ENCODE results near the gene PYGB. TPM values are rescaled to one million over a fixed set of nuclear protein-coding genes. Genes with fewer than 3 reads are reported as not detected.

The PYGB gene
- total and polyA plus RNA-seq, 4 donors = 37.9 to 143 (median 94.0) TPM

DNA sequence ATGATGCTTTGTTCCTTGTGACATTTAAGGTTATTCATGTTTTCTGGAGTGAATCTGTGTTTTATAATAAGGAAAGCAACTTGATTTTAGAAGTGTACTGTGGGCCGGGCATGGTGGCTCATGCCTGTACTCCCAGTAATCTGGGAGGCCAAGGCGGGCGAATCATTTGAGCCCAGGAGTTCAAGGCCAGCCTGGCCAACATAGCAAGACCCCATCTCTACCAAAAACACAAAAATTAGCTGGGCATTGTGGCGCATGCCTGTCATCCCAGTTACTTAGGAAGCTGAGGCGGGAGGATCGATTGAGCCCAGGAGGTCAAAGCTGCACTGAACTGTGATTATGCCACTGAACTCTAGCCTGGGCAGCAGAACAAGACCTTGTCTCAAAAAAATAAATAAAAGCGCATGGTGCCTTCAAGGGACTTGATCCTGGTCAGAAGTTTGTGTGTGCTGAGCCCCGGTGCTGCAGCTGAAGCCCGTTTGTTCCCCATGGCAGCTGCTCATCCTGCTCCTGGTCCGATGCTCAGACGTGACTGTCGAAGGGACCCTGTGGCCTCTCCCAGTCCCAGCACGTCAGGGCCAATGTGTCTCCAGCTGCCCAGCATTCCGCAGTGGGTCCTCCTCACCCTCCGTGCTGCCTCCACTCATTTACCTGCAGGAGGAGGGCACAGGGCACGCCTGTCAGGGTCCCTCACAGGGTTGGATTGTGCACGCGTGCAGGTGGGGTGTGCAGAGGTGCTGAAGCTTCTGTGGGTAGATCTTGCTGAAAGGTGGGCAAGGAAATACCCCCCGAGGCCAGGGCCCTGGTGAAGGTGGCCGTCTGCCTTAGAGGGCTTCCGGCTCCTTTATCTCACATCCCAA is 34.1 kb upstream of the PYGB start:
- no peak overlapping the region for H3K4me3 ChIP-seq (ENCODE audit: low read length in 2 of 2)
- H3K9me3 ChIP-seq (ENCODE audit: control insufficient read depth, low read length) = no peaks in the 10 kb centered on the region
- intact Hi-C loops (cut with DNase I) = no loop called here
- 91% methylated on average over 21 of the region's 21 CpGs for WGBS, 2 donors
- DNase-seq (no peak), ATAC-seq (ENCODE audit: low FRiP score) (no peak)
- peaks cover 8% of the 10 kb centered on the region in 2 donors for H3K36me3 ChIP-seq (ENCODE audit: control insufficient read depth in 1 of 2, insufficient read depth in 2 of 2, low read length in 1 of 2)
- no peaks in the 10 kb centered on the region for H3K4me1 ChIP-seq (ENCODE audit: control insufficient read depth in 1 of 2, insufficient read depth in 2 of 2, low read length in 2 of 2)
- H3K27me3 ChIP-seq (ENCODE audit: control insufficient read depth in 1 of 2, insufficient read depth in 2 of 2, low read length in 1 of 2) = no peaks in the 10 kb centered on the region
- H3K27ac ChIP-seq (ENCODE audit: low read depth in 1 of 2, low read length in 2 of 2) = no peak overlapping the region

DNA sequence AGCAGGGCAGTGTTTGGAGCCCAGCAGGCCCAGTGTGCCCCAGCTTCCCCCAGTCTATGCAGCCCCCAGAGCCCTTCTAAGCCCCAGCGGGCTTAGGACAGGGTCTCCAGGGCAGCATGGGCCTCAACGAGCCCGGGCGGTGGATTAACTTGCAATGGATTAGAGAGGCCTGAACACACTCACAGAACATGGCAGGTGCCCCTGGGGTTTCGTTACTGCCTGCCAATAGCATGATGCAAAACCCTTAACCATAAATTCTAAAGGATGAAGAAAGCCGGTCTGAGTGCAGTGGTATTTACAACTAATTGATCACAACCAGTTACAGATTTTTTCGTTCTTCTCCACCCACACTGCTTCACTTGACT is 33.5 kb upstream of the PYGB start:
- no peak for DNase-seq
- no peak for ATAC-seq (ENCODE audit: low FRiP score)
- no peak overlapping the region for H3K4me3 ChIP-seq (ENCODE audit: low read length in 2 of 2)

DNA sequence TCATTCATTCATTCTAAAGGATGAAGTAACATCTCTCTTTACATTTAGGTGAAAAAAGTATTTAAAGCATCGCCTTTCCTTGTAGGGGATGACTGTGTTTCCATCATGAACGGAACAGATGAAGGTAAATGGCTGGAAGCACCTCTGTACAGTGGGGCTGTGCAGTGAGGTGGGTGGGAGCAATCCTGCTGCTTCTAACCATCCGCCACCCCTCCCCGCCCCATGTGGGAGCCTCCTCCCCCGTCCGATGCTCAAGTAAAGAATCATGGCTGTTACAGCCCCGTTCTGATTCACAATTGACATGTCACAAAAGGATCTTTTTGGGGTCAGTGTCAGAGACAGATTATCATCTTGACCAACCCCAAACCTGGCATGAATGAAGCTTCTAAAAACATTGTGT is 33.1 kb upstream of the PYGB start:
- H3K4me3 ChIP-seq (ENCODE audit: low read length in 2 of 2) = no peak overlapping the region
- no peaks in the 10 kb centered on the region for H3K4me1 ChIP-seq (ENCODE audit: control insufficient read depth in 1 of 2, insufficient read depth in 2 of 2, low read length in 2 of 2)
- ATAC-seq (ENCODE audit: low FRiP score) (no peak), DNase-seq (no peak)
- H3K27me3 ChIP-seq (ENCODE audit: control insufficient read depth in 1 of 2, insufficient read depth in 2 of 2, low read length in 1 of 2) = no peaks in the 10 kb centered on the region
- 93 to 95% methylated on average over 7 of the region's 7 CpGs for WGBS, 2 donors
- no peak overlapping the region for H3K27ac ChIP-seq (ENCODE audit: low read depth in 1 of 2, low read length in 2 of 2)
- intact Hi-C loops (cut with DNase I) = no loop called here
- H3K9me3 ChIP-seq (ENCODE audit: control insufficient read depth, low read length) = no peaks in the 10 kb centered on the region
- H3K36me3 ChIP-seq (ENCODE audit: control insufficient read depth in 1 of 2, insufficient read depth in 2 of 2, low read length in 1 of 2) = peaks cover 8% of the 10 kb centered on the region in 2 donors

More for the DNA sequence above, 33.5 kb upstream of the PYGB start:
- H3K4me1 ChIP-seq (ENCODE audit: control insufficient read depth in 1 of 2, insufficient read depth in 2 of 2, low read length in 2 of 2) = no peaks in the 10 kb centered on the region
- H3K27me3 ChIP-seq (ENCODE audit: control insufficient read depth in 1 of 2, insufficient read depth in 2 of 2, low read length in 1 of 2) = no peaks in the 10 kb centered on the region
- 76 to 79% methylated on average over 7 of the region's 7 CpGs for WGBS, 2 donors
- intact Hi-C loops (cut with DNase I) = no loop called here
- peaks cover 8% of the 10 kb centered on the region in 2 donors for H3K36me3 ChIP-seq (ENCODE audit: control insufficient read depth in 1 of 2, insufficient read depth in 2 of 2, low read length in 1 of 2)
- no peaks in the 10 kb centered on the region for H3K9me3 ChIP-seq (ENCODE audit: control insufficient read depth, low read length)
- H3K27ac ChIP-seq (ENCODE audit: low read depth in 1 of 2, low read length in 2 of 2) = no peak overlapping the region

DNA sequence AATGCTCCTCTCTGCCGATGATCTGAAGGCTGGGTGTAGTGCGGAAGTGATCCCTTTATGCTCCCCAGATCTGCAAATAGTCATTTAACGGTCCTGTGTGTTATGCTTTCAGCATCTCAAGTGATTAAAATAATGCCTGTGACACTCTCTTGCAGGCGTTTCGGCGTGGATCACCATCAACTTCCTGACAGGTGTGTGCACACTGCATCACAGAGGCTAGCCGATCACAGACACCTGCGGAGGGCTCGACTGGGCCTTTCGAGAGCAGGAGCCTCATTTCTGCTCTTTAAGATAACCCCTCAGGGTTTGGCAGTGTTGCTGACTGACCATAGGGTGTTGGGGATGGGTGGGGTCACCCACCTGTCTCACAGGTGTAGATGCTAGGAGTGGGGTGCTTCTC is 32.4 kb upstream of the PYGB start:
- H3K27me3 ChIP-seq (ENCODE audit: control insufficient read depth in 1 of 2, insufficient read depth in 2 of 2, low read length in 1 of 2) = no peaks in the 10 kb centered on the region
- H3K4me1 ChIP-seq (ENCODE audit: control insufficient read depth in 1 of 2, insufficient read depth in 2 of 2, low read length in 2 of 2) = no peaks in the 10 kb centered on the region
- ATAC-seq (ENCODE audit: low FRiP score) (no peak), DNase-seq (peak in 1 of 2 donors; percentile 52)
- H3K9me3 ChIP-seq (ENCODE audit: control insufficient read depth, low read length) = no peaks in the 10 kb centered on the region
- peaks cover 8% of the 10 kb centered on the region in 2 donors for H3K36me3 ChIP-seq (ENCODE audit: control insufficient read depth in 1 of 2, insufficient read depth in 2 of 2, low read length in 1 of 2)
- intact Hi-C loops (cut with DNase I) = no loop called here
- H3K27ac ChIP-seq (ENCODE audit: low read depth in 1 of 2, low read length in 2 of 2) = no peak overlapping the region
- WGBS, 2 donors = 91 to 95% methylated on average over 10 of the region's 10 CpGs
- no peak overlapping the region for H3K4me3 ChIP-seq (ENCODE audit: low read length in 2 of 2)

DNA sequence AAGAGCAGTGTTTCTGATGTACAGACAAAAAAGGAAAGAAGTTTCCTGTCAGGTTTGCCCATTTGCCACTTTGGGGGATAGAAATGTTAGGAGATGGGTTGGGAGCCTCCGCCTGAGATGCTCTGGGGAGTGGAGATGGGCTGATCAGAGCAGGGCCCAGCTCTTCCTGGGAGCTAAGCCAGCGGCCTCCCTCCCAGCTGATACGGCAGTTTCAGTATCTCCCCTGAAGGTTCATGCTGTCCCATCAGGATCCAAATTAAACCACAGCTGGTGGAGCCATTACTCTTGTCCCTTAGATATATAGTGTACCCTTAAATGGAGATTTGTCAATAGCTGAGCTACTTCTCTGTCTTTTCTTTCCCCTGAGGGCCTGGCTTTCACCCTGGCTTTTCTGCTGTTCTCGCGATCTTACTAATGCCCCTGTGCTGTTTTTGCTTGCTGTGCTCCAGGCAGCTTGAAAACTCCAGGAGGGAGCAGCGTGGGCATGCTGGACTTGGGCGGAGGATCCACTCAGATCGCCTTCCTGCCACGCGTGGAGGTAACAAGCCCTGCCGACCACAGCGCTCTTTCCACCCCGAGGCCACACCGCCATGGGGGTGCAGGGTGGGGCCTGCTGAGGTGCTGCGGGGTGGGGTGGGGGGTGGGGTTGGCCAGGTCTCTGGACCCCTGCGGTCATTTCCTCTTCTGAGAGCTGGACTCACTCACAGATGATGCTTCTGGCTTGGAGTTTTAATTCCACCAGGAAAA is 31.5 kb upstream of the PYGB start:
- H3K4me1 ChIP-seq (ENCODE audit: control insufficient read depth in 1 of 2, insufficient read depth in 2 of 2, low read length in 2 of 2) = no peaks in the 10 kb centered on the region
- no peaks in the 10 kb centered on the region for H3K9me3 ChIP-seq (ENCODE audit: control insufficient read depth, low read length)
- ATAC-seq (ENCODE audit: low FRiP score) (no peak), DNase-seq (no peak)
- H3K36me3 ChIP-seq (ENCODE audit: control insufficient read depth in 1 of 2, insufficient read depth in 2 of 2, low read length in 1 of 2) = peaks cover 8% of the 10 kb centered on the region in 2 donors
- intact Hi-C loops (cut with DNase I) = no loop called here
- 89 to 92% methylated on average over 16 of the region's 16 CpGs for WGBS, 2 donors
- no peak overlapping the region for H3K4me3 ChIP-seq (ENCODE audit: low read length in 2 of 2)
- H3K27ac ChIP-seq (ENCODE audit: low read depth in 1 of 2, low read length in 2 of 2) = no peak overlapping the region
- H3K27me3 ChIP-seq (ENCODE audit: control insufficient read depth in 1 of 2, insufficient read depth in 2 of 2, low read length in 1 of 2) = no peaks in the 10 kb centered on the region

DNA sequence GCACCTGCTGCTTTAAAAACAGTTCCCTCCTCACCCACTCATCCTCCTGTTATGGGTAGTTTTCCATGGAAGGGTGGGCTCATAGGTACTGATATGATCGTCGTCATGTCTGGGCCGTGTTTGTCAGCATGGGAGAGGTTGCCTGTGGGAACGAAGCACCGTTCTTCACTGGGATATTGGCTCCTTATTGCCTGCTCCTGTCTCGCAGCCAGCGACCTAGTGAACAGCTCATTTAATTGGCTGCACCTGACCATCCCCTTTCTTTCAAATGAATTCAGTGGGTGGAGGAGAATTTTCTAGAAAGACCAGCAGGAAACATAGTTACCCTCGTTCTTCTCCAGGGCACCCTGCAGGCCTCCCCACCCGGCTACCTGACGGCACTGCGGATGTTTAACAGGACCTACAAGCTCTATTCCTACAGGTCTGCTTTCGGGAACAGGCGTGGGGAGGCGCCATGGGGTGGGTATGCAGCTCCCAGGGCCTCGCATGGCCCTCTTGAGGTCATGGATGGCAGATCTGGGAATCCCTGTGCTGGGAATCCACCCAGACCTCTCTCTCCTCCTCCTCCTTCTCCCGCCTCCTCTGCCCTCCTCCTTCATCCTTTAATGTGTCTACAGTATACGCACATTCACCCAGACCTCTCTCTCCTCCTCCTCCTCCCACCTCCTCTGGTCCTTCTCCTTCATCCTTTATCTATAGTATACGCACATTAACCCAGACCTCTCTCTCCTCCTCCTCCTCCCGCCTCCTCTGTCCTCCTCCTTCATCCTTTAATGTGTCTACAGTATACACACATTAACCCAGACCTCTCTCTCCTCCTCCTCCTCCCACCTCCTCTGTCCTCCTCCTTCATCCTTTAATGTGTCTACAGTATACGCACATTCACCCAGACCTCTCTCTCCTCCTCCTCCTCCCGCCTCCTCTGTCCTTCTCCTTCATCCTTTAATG is 30.4 kb upstream of the PYGB start:
- intact Hi-C loops (cut with DNase I) = no loop called here
- DNase-seq (no peak), ATAC-seq (ENCODE audit: low FRiP score) (no peak)
- 90 to 92% methylated on average over 20 to 21 of the region's 21 CpGs for WGBS, 2 donors
- Histone ChIP-seq H3K9me3 (ENCODE audit: control insufficient read depth, low read length) (no peaks in the 10 kb centered on the region), H3K4me3 (ENCODE audit: low read length in 2 of 2) (no peak overlapping the region), H3K36me3 (ENCODE audit: control insufficient read depth in 1 of 2, insufficient read depth in 2 of 2, low read length in 1 of 2) (peaks cover 5 to 8% of the 10 kb centered on the region in 2 donors), H3K27ac (ENCODE audit: low read depth in 1 of 2, low read length in 2 of 2) (no peak overlapping the region), H3K27me3 (ENCODE audit: control insufficient read depth in 1 of 2, insufficient read depth in 2 of 2, low read length in 1 of 2) (no peaks in the 10 kb centered on the region), H3K4me1 (ENCODE audit: control insufficient read depth in 1 of 2, insufficient read depth in 2 of 2, low read length in 2 of 2) (no peaks in the 10 kb centered on the region)

DNA sequence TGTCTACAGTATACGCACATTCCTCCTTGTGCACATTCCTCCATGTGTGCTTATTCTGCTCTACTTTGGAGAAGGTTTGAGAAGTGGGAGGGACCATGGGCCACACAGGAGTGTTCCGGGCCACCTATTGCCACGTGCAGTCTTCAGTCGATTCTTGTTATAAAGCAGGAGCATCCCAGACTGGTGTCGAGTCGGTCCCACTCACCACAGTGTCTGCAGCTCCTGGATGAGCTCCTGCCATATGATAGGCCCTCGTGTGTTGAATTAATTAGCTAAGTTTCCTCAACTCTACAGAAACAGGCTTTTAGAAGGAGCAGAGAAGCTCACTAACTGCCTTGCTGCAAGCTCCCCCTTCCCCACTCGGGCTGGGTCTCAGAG is 29.8 kb upstream of the PYGB start:
- intact Hi-C loops (cut with DNase I) = no loop called here
- no peaks in the 10 kb centered on the region for H3K27me3 ChIP-seq (ENCODE audit: control insufficient read depth in 1 of 2, insufficient read depth in 2 of 2, low read length in 1 of 2)
- no peak for ATAC-seq (ENCODE audit: low FRiP score)
- peaks cover 5 to 8% of the 10 kb centered on the region in 2 donors for H3K36me3 ChIP-seq (ENCODE audit: control insufficient read depth in 1 of 2, insufficient read depth in 2 of 2, low read length in 1 of 2)
- H3K9me3 ChIP-seq (ENCODE audit: control insufficient read depth, low read length) = no peaks in the 10 kb centered on the region
- DNase-seq = no peak
- H3K27ac ChIP-seq (ENCODE audit: low read depth in 1 of 2, low read length in 2 of 2) = no peak overlapping the region
- no peak overlapping the region for H3K4me3 ChIP-seq (ENCODE audit: low read length in 2 of 2)
- 89% methylated on average over 8 of the region's 8 CpGs for WGBS, 2 donors
- H3K4me1 ChIP-seq (ENCODE audit: control insufficient read depth in 1 of 2, insufficient read depth in 2 of 2, low read length in 2 of 2) = no peaks in the 10 kb centered on the region

DNA sequence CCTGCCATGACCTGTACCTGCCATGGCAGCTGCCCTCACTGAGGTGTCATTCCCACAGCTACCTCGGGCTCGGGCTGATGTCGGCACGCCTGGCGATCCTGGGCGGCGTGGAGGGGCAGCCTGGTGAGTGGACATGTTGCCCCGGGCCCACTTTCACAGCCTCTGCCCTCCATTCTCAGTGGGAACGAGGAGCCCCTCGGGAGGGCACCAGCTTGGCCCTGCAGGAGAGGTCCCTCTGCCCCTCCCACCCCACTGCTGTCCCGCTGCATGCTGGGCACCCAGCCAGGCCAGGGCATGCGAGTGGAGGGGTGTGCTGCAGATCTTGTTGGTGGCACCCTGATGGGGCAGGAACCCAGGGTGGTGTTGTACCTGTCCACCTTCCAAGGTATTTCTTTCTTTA is 29.4 kb upstream of the PYGB start:
- H3K36me3 ChIP-seq (ENCODE audit: control insufficient read depth in 1 of 2, insufficient read depth in 2 of 2, low read length in 1 of 2) = peaks cover 5 to 8% of the 10 kb centered on the region in 2 donors

More for the DNA sequence above, 29.4 kb upstream of the PYGB start:
- no peaks in the 10 kb centered on the region for H3K9me3 ChIP-seq (ENCODE audit: control insufficient read depth, low read length)
- H3K27ac ChIP-seq (ENCODE audit: low read depth in 1 of 2, low read length in 2 of 2) = no peak overlapping the region
- intact Hi-C loops (cut with DNase I) = no loop called here
- no peak for DNase-seq
- no peak overlapping the region for H3K4me3 ChIP-seq (ENCODE audit: low read length in 2 of 2)
- 84 to 86% methylated on average over 12 of the region's 12 CpGs for WGBS, 2 donors
- no peak for ATAC-seq (ENCODE audit: low FRiP score)
- no peaks in the 10 kb centered on the region for H3K4me1 ChIP-seq (ENCODE audit: control insufficient read depth in 1 of 2, insufficient read depth in 2 of 2, low read length in 2 of 2)
- H3K27me3 ChIP-seq (ENCODE audit: control insufficient read depth in 1 of 2, insufficient read depth in 2 of 2, low read length in 1 of 2) = no peaks in the 10 kb centered on the region
